Calu3 (cell line): ENCODE results near the gene AAMP. TPM values are rescaled to one million over a fixed set of nuclear protein-coding genes. Genes with fewer than 3 reads are reported as not detected.

Experiments used
- BruUV-seq: library from RNA; stranded (reverse); fragments of 400-500 nt; replicated peaks from 2 replicates; lab custom pipeline; 2021; lab: Mats Ljungman, UMichigan
- CTCF ChIA-PET: fragments of 300-600 bp; sonication (Branson Sonifier 250); formaldehyde crosslinking; loops from one replicate; lab custom pipeline; 2022; ENCODE audit warnings: antibody characterized with exemption; lab: Charles Lee
- DNase-seq: peaks from one replicate; pipeline ENCODE4 v3.0.0; 2022
- H3K27ac Mint-ChIP-seq: one replicate; pipeline ENCODE4 v1.8.0; 2022; ENCODE audit warnings: mixed read lengths; ENCODE audit not compliant: unreplicated experiment
- H3K27me3 Mint-ChIP-seq: one replicate; pipeline ENCODE4 v1.8.0; 2022; ENCODE audit warnings: mixed read lengths; ENCODE audit not compliant: unreplicated experiment
- H3K36me3 Mint-ChIP-seq: one replicate; pipeline ENCODE4 v1.8.0; 2022; ENCODE audit warnings: mild to moderate bottlenecking, moderate library complexity, mixed read lengths; ENCODE audit not compliant: insufficient read depth, unreplicated experiment
- H3K4me1 Mint-ChIP-seq: one replicate; pipeline ENCODE4 v1.8.0; 2022; ENCODE audit warnings: mild to moderate bottlenecking, low read depth, mixed read lengths; ENCODE audit not compliant: unreplicated experiment
- H3K4me3 Mint-ChIP-seq: one replicate; pipeline ENCODE4 v1.8.0; 2022; ENCODE audit warnings: mild to moderate bottlenecking, low read depth, moderate library complexity, mixed read lengths; ENCODE audit not compliant: unreplicated experiment
- H3K9me3 Mint-ChIP-seq: one replicate; pipeline ENCODE4 v1.8.0; 2022; ENCODE audit warnings: low read depth, mixed read lengths; ENCODE audit not compliant: unreplicated experiment
- CTCF ChIP-seq: fragments of 200-600 bp; IDR thresholded peaks from one replicate; pipeline ENCODE4 v1.8.0; 2022; ENCODE audit warnings: antibody characterized with exemption; ENCODE audit not compliant: unreplicated experiment
- intact Hi-C: fragments of 100-400 bp; cut with micrococcal nuclease; formaldehyde crosslinking; loops from one replicate; pipeline ENCODE4 v1.10.0; 2022; ENCODE audit not compliant: unreplicated experiment
- total RNA-seq: library from RNA; stranded (reverse); gene quantifications from 2 replicates; pipeline ENCODE4 v1.2.3, GENCODE V29; 2022

The AAMP gene
- total RNA-seq, 1 experiment from 2014 or later = 102 TPM

GRCh38 chr2:218221000-218221399, 48.9 kb downstream of the AAMP start:
- H3K27me3 Mint-ChIP-seq = no peaks in the 10 kb centered on the region
- no peak for TF ChIP-seq CTCF
- no peaks in the 10 kb centered on the region for H3K9me3 Mint-ChIP-seq
- DNase-seq = no peak
- peak overlapping the region; percentile 29 for H3K4me3 Mint-ChIP-seq
- H3K27ac Mint-ChIP-seq = peak overlapping the region; percentile 11
- CTCF ChIA-PET = interaction anchor here (1.2 kb wide), 1 partner anchor 10 kb away, joined by 5 read pairs; no protein-coding TSS in a partner anchor
- H3K36me3 Mint-ChIP-seq = peaks cover 87% of the 10 kb centered on the region
- H3K4me1 Mint-ChIP-seq = peaks cover 76% of the 10 kb centered on the region
- BruUV-seq = no TSS peak
- intact Hi-C loops = no loop called here

GRCh38 chr2:218219934-218220333, 50.0 kb downstream of the AAMP start:
- intact Hi-C loops = no loop called here
- no peak for TF ChIP-seq CTCF
- Mint-ChIP-seq H3K4me3 (peak overlapping the region; percentile 89), H3K4me1 (peaks cover 68% of the 10 kb centered on the region), H3K9me3 (no peaks in the 10 kb centered on the region), H3K27me3 (no peaks in the 10 kb centered on the region), H3K36me3 (peaks cover 78% of the 10 kb centered on the region), H3K27ac (peak overlapping the region; percentile 68)
- CTCF ChIA-PET = interaction anchor here (0.7 to 1.2 kb wide), 2 partner anchors 11 to 202 kb away, joined by 3 to 5 read pairs; no protein-coding TSS in a partner anchor
- no TSS peak for BruUV-seq
- no peak for DNase-seq

GRCh38 chr2:218218268-218219185, 51.4 kb downstream of the AAMP start:
- peak overlapping the region; percentile 96 for H3K27ac Mint-ChIP-seq
- H3K36me3 Mint-ChIP-seq = peaks cover 64% of the 10 kb centered on the region
- BruUV-seq = TSS peak; percentile 31
- H3K9me3 Mint-ChIP-seq = no peaks in the 10 kb centered on the region
- peak overlapping the region; percentile 89 for H3K4me3 Mint-ChIP-seq
- no peak for TF ChIP-seq CTCF
- H3K4me1 Mint-ChIP-seq = peaks cover 64% of the 10 kb centered on the region
- CTCF ChIA-PET = interaction anchor here (0.5 kb wide), 1 partner anchor 208 kb away, joined by 3 read pairs; no protein-coding TSS in a partner anchor
- intact Hi-C loops = loop anchor here (1.0 kb wide), 1 partner anchor 11 kb away; no protein-coding TSS in a partner anchor
- H3K27me3 Mint-ChIP-seq = no peaks in the 10 kb centered on the region
- no peak for DNase-seq

- Mint-ChIP-seq H3K4me1 (peaks cover 55% of the 10 kb centered on the region), H3K27ac (peak overlapping the region; percentile 96), H3K36me3 (peaks cover 64% of the 10 kb centered on the region), H3K27me3 (no peaks in the 10 kb centered on the region), H3K4me3 (peak overlapping the region; percentile 89), H3K9me3 (no peaks in the 10 kb centered on the region)
- CTCF ChIA-PET = interaction anchor here (0.9 to 1.5 kb wide), 3 partner anchors 13 to 43 kb away, joined by 4 to 8 read pairs (median 5); partner anchors contain the start of gene GPBAR1
- DNase-seq = peak; percentile 45
- BruUV-seq = no TSS peak
- intact Hi-C loops = loop anchor here (1.0 kb wide), 1 partner anchor 12 kb away; no protein-coding TSS in a partner anchor
- no peak for TF ChIP-seq CTCF
Measured at GRCh38 chr2:218217360-218218267, 52.3 kb downstream of the AAMP start.
